B cell (primary cell): ENCODE data around the gene TNIK. TPM values are rescaled to one million over a fixed set of nuclear protein-coding genes. Genes with fewer than 3 reads are reported as not detected.

ENCODE experiments used
- ATAC-seq: fragments of 200-7000 bp; cut with Tn5 transposase; one replicate; pipeline ENCODE4 v1.10.0; 2021; ENCODE audit warnings: low read depth, mild to moderate bottlenecking, moderate number of reproducible peaks, moderate library complexity
- CTCF ChIA-PET: fragments of 350-600 bp; sonication (Branson Sonifier 250); formaldehyde crosslinking; loops from one replicate; lab custom pipeline; 2021; ENCODE audit warnings: antibody characterized with exemption, inconsistent platforms; lab: Charles Lee
- POLR2A ChIA-PET: fragments of 350-600 bp; sonication (Branson Sonifier 250); formaldehyde crosslinking; loops from one replicate; lab custom pipeline; 2021; ENCODE audit warnings: antibody characterized with exemption; lab: Charles Lee
- DNase-seq: peaks from one replicate; pipeline ENCODE4 v3.0.0; 2013
- H2AFZ ChIP-seq: 2 replicates; pipeline ENCODE4 v1.6.1; 2012; ENCODE audit warnings: mild to moderate bottlenecking, low read depth, low read length; ENCODE audit not compliant: insufficient read depth, poor library complexity, severe bottlenecking
- H3K27ac ChIP-seq, 2 donors: 1 replicate in 1 of 2; 2 replicates in 1 of 2; pipeline ENCODE4 v1.5.1; 2012 to 2013; ENCODE audit warnings: low read length in 2 of 2, mild to moderate bottlenecking in 2 of 2, moderate library complexity in 1 of 2
- H3K27me3 ChIP-seq, 4 experiments: fragments of 200-600 bp in 1 of 4; sonication (generic) in 1 of 4; replicated peaks in 1 of 4; 1 replicate in 2 of 4; 2 replicates in 2 of 4; pipeline versions ENCODE4 v1.6.1 to v1.7.0; 2013 to 2016; ENCODE audit warnings: low read length in 3 of 4, mild to moderate bottlenecking in 2 of 4, mixed read lengths in 1 of 4, moderate library complexity in 1 of 4; ENCODE audit not compliant: insufficient read depth in 4 of 4, control insufficient read depth in 3 of 4; ENCODE audit errors: control extremely low read depth in 1 of 4
- H3K36me3 ChIP-seq, 2 experiments: replicated peaks in 1 of 2; 1 replicate in 1 of 2; 2 replicates in 1 of 2; pipeline versions ENCODE4 v1.6.1 to v1.7.1; 2013; ENCODE audit warnings: low read length in 1 of 2; ENCODE audit not compliant: insufficient read depth in 2 of 2, control insufficient read depth in 1 of 2; ENCODE audit errors: control extremely low read depth in 1 of 2, extremely low read depth in 1 of 2
- H3K4me1 ChIP-seq, 2 donors: fragments of 200-600 bp in 1 of 2; sonication (generic) in 1 of 2; 1 replicate in 1 of 2; 2 replicates in 1 of 2; pipeline versions ENCODE4 v1.5.1 to v1.6.1; 2013 to 2017; ENCODE audit warnings: low read length in 2 of 2; ENCODE audit not compliant: control insufficient read depth in 2 of 2, insufficient read depth in 2 of 2
- H3K4me2 ChIP-seq: replicated peaks from 2 replicates; pipeline ENCODE3; 2012; ENCODE audit warnings: mild to moderate bottlenecking, low read depth, low read length; ENCODE audit not compliant: poor library complexity, severe bottlenecking
- H3K4me3 ChIP-seq, 5 experiments: fragments of 200-600 bp in 1 of 5; sonication (generic) in 1 of 5; 1 replicate in 3 of 5; 2 replicates in 2 of 5; pipeline versions ENCODE4 v1.5.1 to v1.7.0; 2011 to 2016; ENCODE audit warnings: low read length in 4 of 5, mild to moderate bottlenecking in 4 of 5, low read depth in 2 of 5, control low read depth in 1 of 5, moderate library complexity in 1 of 5; ENCODE audit not compliant: insufficient read depth in 1 of 5; ENCODE audit errors: control extremely low read depth in 1 of 5, extremely low read depth in 1 of 5
- H3K79me2 ChIP-seq: fragments of 200-600 bp; sonication (generic); one replicate; pipeline ENCODE4 v1.6.0; 2016; ENCODE audit warnings: low read length; ENCODE audit not compliant: control insufficient read depth, insufficient read depth
- H3K9ac ChIP-seq: fragments of 200-600 bp; sonication (generic); 2 replicates; pipeline ENCODE4 v1.6.1; 2017; ENCODE audit warnings: mild to moderate bottlenecking, low read length, moderate library complexity
- H3K9me3 ChIP-seq, 3 donors: one replicate each; pipeline versions ENCODE4 v1.6.1 to v1.7.1; 2013; ENCODE audit warnings: low read length in 2 of 3; ENCODE audit not compliant: control insufficient read depth in 2 of 3, insufficient read depth in 1 of 3; ENCODE audit errors: control extremely low read depth in 1 of 3
- H4K20me1 ChIP-seq: 2 replicates; pipeline ENCODE4 v1.6.0; 2012; ENCODE audit warnings: mild to moderate bottlenecking, low read length; ENCODE audit not compliant: insufficient read depth, control insufficient read depth, poor library complexity, severe bottlenecking
- H3K27ac Mint-ChIP-seq: one replicate; pipeline ENCODE4 v1.8.0; 2021; ENCODE audit warnings: mixed read lengths
- H3K27me3 Mint-ChIP-seq: one replicate; pipeline ENCODE4 v1.8.0; 2021; ENCODE audit warnings: mixed read lengths
- H3K4me1 Mint-ChIP-seq: one replicate; pipeline ENCODE4 v1.8.0; 2021; ENCODE audit warnings: mixed read lengths
- H3K4me3 Mint-ChIP-seq: one replicate; pipeline ENCODE4 v1.8.0; 2021; ENCODE audit warnings: mixed read lengths
- H3K9me3 Mint-ChIP-seq: one replicate; pipeline ENCODE4 v1.8.0; 2022; ENCODE audit warnings: mixed read lengths; ENCODE audit not compliant: insufficient read depth
- CTCF ChIP-seq: fragments of 200-600 bp; IDR thresholded peaks from one replicate; pipeline ENCODE4 v1.8.0; 2022; ENCODE audit warnings: antibody characterized with exemption, mild to moderate bottlenecking
- EZH2 ChIP-seq: IDR thresholded peaks from 2 replicates; pipeline ENCODE4 v1.6.1; 2012; ENCODE audit warnings: borderline replicate concordance, low read depth, mild to moderate bottlenecking, moderate library complexity, low read length; ENCODE audit not compliant: insufficient read depth, poor library complexity, severe bottlenecking
- WGBS: methylation state at CpG from one replicate; pipeline ENCODE4 v1.1.5; 2013; ENCODE audit warnings: missing lambda C conversion rate; ENCODE audit not compliant: insufficient coverage; 5-methylcytosine and 5-hydroxymethylcytosine counted together
- intact Hi-C: fragments of 100-400 bp; cut with micrococcal nuclease; formaldehyde crosslinking; loops from one replicate; pipeline ENCODE4 v1.10.0; 2022
- polyA plus RNA-seq: library from polyadenylated mRNA; depleted of rRNA; stranded (reverse); fragments of >200 nt; gene quantifications from 2 replicates; pipeline ENCODE4 v1.2.3, GENCODE V29; 2012
- total RNA-seq, 2 donors: library from RNA; stranded (reverse); fragments of 120-200 nt in 1 of 2; gene quantifications; 1 replicate in 1 of 2; 2 replicates in 1 of 2; pipeline versions ENCODE4 v1.2.3 to v1.2.4, GENCODE V29; 2013 to 2022

TNIK gene
- total and polyA plus RNA-seq, 2 donors (not counting 1 experiment from before 2014, with no cell fraction given): 0.66 to 7.7 TPM

GRCh38 chr3:171054231-171054630 is 406.0 kb downstream of the TNIK start:
- H3K4me3 Mint-ChIP-seq: no peak overlapping the region
- H3K9ac ChIP-seq: no peak overlapping the region
- TF ChIP-seq CTCF (no peak), EZH2 (no peak)
- H3K4me1 Mint-ChIP-seq: no peaks in the 10 kb centered on the region
- no peak overlapping the region for H2AFZ ChIP-seq
- no peak overlapping the region for H3K4me3 ChIP-seq
- DNase-seq: no peak
- no peak overlapping the region for H3K27ac ChIP-seq
- H3K9me3 ChIP-seq: no peaks in the 10 kb centered on the region
- ChIA-PET CTCF (no interaction called here), POLR2A (no interaction called here)
- no peaks in the 10 kb centered on the region for H3K79me2 ChIP-seq
- no peaks in the 10 kb centered on the region for H3K4me1 ChIP-seq
- H3K27me3 ChIP-seq: no peaks in the 10 kb centered on the region
- intact Hi-C loops: no loop called here
- no peak overlapping the region for H3K27ac Mint-ChIP-seq
- WGBS: no CpG with 5 or more reads among the region's 1 CpG
- H4K20me1 ChIP-seq: no peaks in the 10 kb centered on the region
- no peak for ATAC-seq
- no peak overlapping the region for H3K4me2 ChIP-seq
- H3K9me3 Mint-ChIP-seq: no peaks in the 10 kb centered on the region
- H3K27me3 Mint-ChIP-seq: peaks cover 8% of the 10 kb centered on the region
- H3K36me3 ChIP-seq: no peaks in the 10 kb centered on the region

GRCh38 chr3:171049861-171050444 is 410.3 kb downstream of the TNIK start:
- no peaks in the 10 kb centered on the region for H3K27me3 ChIP-seq
- no peaks in the 10 kb centered on the region for H3K36me3 ChIP-seq
- no peak overlapping the region for H3K4me3 Mint-ChIP-seq
- ATAC-seq: peak; percentile 53
- no peaks in the 10 kb centered on the region for H3K9me3 Mint-ChIP-seq
- POLR2A ChIA-PET: no interaction called here
- no peak overlapping the region for H3K9ac ChIP-seq
- no peak overlapping the region for H2AFZ ChIP-seq
- intact Hi-C loops: loop anchor here (1.0 to 2.0 kb wide), 2 partner anchors 517 to 1291 kb away; no protein-coding TSS in a partner anchor
- TF ChIP-seq CTCF (peak; percentile 59), EZH2 (no peak)
- H3K27ac Mint-ChIP-seq: no peak overlapping the region
- CTCF ChIA-PET: interaction anchor here (0.9 to 5.3 kb wide), 6 partner anchors 13 to 722 kb away, joined by 3 to 52 read pairs (median 4); no protein-coding TSS in a partner anchor
- no peak overlapping the region for H3K27ac ChIP-seq
- H3K27me3 Mint-ChIP-seq: peaks cover 11% of the 10 kb centered on the region
- H3K4me3 ChIP-seq: no peak overlapping the region
- H3K9me3 ChIP-seq: no peaks in the 10 kb centered on the region
- H4K20me1 ChIP-seq: no peaks in the 10 kb centered on the region
- WGBS: 11% methylated on average over 3 of the region's 6 CpGs
- peak; percentile 38 for DNase-seq
- H3K79me2 ChIP-seq: no peaks in the 10 kb centered on the region
- H3K4me1 Mint-ChIP-seq: no peaks in the 10 kb centered on the region
- no peak overlapping the region for H3K4me2 ChIP-seq
- no peaks in the 10 kb centered on the region for H3K4me1 ChIP-seq
